ENCODE results near the gene RIPPLY2.

RIPPLY2 gene

GRCh38 chr6:83847179-83847578 lies 6.0 kb upstream of the RIPPLY2 start:
- in situ Hi-C loops (cut with MboI; ENCODE audit: low pct_unique_long_range_greater_than_20kb, low sequenced_read_pairs, unreplicated experiment), result no loop called here
- DNase-seq (ENCODE audit: low spot score), result peak; percentile 42
- no peak for TF ChIP-seq CTCF (IDR thresholded peaks at IDR 0.05; ENCODE audit: extremely low read depth, insufficient read depth, missing control alignments)

- DNase-seq (ENCODE audit: low spot score), result no peak
- in situ Hi-C loops (cut with MboI; ENCODE audit: low pct_unique_long_range_greater_than_20kb, low sequenced_read_pairs, unreplicated experiment), result no loop called here
- no peak for TF ChIP-seq CTCF (IDR thresholded peaks at IDR 0.05; ENCODE audit: extremely low read depth, insufficient read depth, missing control alignments)
Observed at GRCh38 chr6:83849127-83849526, 4.0 kb upstream of the RIPPLY2 start.

- in situ Hi-C loops (cut with MboI; ENCODE audit: low pct_unique_long_range_greater_than_20kb, low sequenced_read_pairs, unreplicated experiment), result no loop called here
- no peak for TF ChIP-seq CTCF (IDR thresholded peaks at IDR 0.05; ENCODE audit: extremely low read depth, insufficient read depth, missing control alignments)
- no peak for DNase-seq (ENCODE audit: low spot score)
Observed at GRCh38 chr6:83849610-83850009, 3.5 kb upstream of the RIPPLY2 start.

- DNase-seq (ENCODE audit: low spot score), result peak; percentile 14
- in situ Hi-C loops (cut with MboI; ENCODE audit: low pct_unique_long_range_greater_than_20kb, low sequenced_read_pairs, unreplicated experiment), result no loop called here
Observed at GRCh38 chr6:83852528-83853177, 507 bp upstream of the RIPPLY2 start.

GRCh38 chr6:83854001-83854501 lies 891 bp downstream of the RIPPLY2 start:
- no peak for DNase-seq (ENCODE audit: low spot score)
- TF ChIP-seq CTCF (IDR thresholded peaks at IDR 0.05; ENCODE audit: extremely low read depth, insufficient read depth, missing control alignments), result no peak
- in situ Hi-C loops (cut with MboI; ENCODE audit: low pct_unique_long_range_greater_than_20kb, low sequenced_read_pairs, unreplicated experiment), result no loop called here

More at GRCh38 chr6:83852528-83853177, 507 bp upstream of the RIPPLY2 start:
- no peak for TF ChIP-seq CTCF (IDR thresholded peaks at IDR 0.05; ENCODE audit: extremely low read depth, insufficient read depth, missing control alignments)

GRCh38 chr6:83854766-83855165 lies 1.6 kb downstream of the RIPPLY2 start:
- no peak for TF ChIP-seq CTCF (IDR thresholded peaks at IDR 0.05; ENCODE audit: extremely low read depth, insufficient read depth, missing control alignments)
- no peak for DNase-seq (ENCODE audit: low spot score)
- in situ Hi-C loops (cut with MboI; ENCODE audit: low pct_unique_long_range_greater_than_20kb, low sequenced_read_pairs, unreplicated experiment), result no loop called here

Measured in GM13977 (cell line).